CD14-positive monocyte (primary cell): Measurements from ENCODE around the gene KRT75. TPM values are rescaled to one million over a fixed set of nuclear protein-coding genes. Genes with fewer than 3 reads are reported as not detected.

Source experiments
- DNase-seq, 3 donors: peaks; one replicate each; pipeline ENCODE4 v3.0.0-alpha.2; 2011 to 2022
- H2AFZ ChIP-seq: 2 replicates; pipeline ENCODE4 v1.6.0; 2012; ENCODE audit warnings: mild to moderate bottlenecking, low read depth, low read length, inconsistent platforms; ENCODE audit not compliant: insufficient read depth, poor library complexity, severe bottlenecking
- H3K27ac ChIP-seq, 2 donors: 1 replicate in 1 of 2; 2 replicates in 1 of 2; pipeline ENCODE4 v1.5.1; 2012 to 2013; ENCODE audit warnings: low read length in 2 of 2, control low read depth in 1 of 2, inconsistent platforms in 1 of 2, low read depth in 1 of 2, mild to moderate bottlenecking in 1 of 2
- H3K27me3 ChIP-seq, 2 donors: one replicate each; pipeline versions ENCODE4 v1.6.0 to v1.6.1; 2011 to 2013; ENCODE audit warnings: low read length in 2 of 2; ENCODE audit not compliant: control insufficient read depth in 2 of 2, insufficient read depth in 2 of 2
- H3K36me3 ChIP-seq, 2 donors: replicated peaks in 1 of 2; 1 replicate in 1 of 2; 2 replicates in 1 of 2; pipeline versions ENCODE4 v1.5.1 to v1.6.1; 2012 to 2013; ENCODE audit warnings: low read length in 2 of 2, control low read depth in 1 of 2, inconsistent platforms in 1 of 2, mild to moderate bottlenecking in 1 of 2; ENCODE audit not compliant: insufficient read depth in 2 of 2, control insufficient read depth in 1 of 2
- H3K4me1 ChIP-seq, 2 donors: 1 replicate in 1 of 2; 2 replicates in 1 of 2; pipeline versions ENCODE4 v1.5.1 to v1.6.1; 2012 to 2013; ENCODE audit warnings: low read length in 2 of 2, control low read depth in 1 of 2, inconsistent platforms in 1 of 2, mild to moderate bottlenecking in 1 of 2, moderate library complexity in 1 of 2; ENCODE audit not compliant: insufficient read depth in 2 of 2, control insufficient read depth in 1 of 2
- H3K4me2 ChIP-seq: replicated peaks from 2 replicates; pipeline ENCODE3; 2012; ENCODE audit warnings: low read length, moderate library complexity, mild to moderate bottlenecking; ENCODE audit not compliant: poor library complexity, severe bottlenecking; ENCODE audit errors: extremely low read depth
- H3K4me3 ChIP-seq, 3 experiments: fragments of 200-600 bp in 1 of 3; sonication (generic) in 1 of 3; replicated peaks in 1 of 3; 1 replicate in 2 of 3; 2 replicates in 1 of 3; pipeline ENCODE4 v1.5.1; 2011 to 2013; ENCODE audit warnings: low read length in 3 of 3, mild to moderate bottlenecking in 3 of 3, control low read depth in 2 of 3, low read depth in 2 of 3, inconsistent platforms in 1 of 3, moderate library complexity in 1 of 3
- H3K79me2 ChIP-seq: 2 replicates; pipeline ENCODE4 v1.6.0; 2012; ENCODE audit warnings: mild to moderate bottlenecking, control low read depth, inconsistent platforms, low read length, moderate library complexity; ENCODE audit not compliant: insufficient read depth
- H3K9ac ChIP-seq: 2 replicates; pipeline ENCODE4 v1.6.0; 2017; ENCODE audit warnings: low read length, mild to moderate bottlenecking; ENCODE audit not compliant: insufficient read depth, poor library complexity, severe bottlenecking
- H3K9me3 ChIP-seq, 2 donors: replicated peaks in 1 of 2; 1 replicate in 1 of 2; 2 replicates in 1 of 2; pipeline versions ENCODE4 v1.5.1 to v1.6.1; 2012 to 2013; ENCODE audit warnings: low read length in 2 of 2, control low read depth in 1 of 2; ENCODE audit not compliant: control insufficient read depth in 1 of 2, insufficient read depth in 1 of 2
- H4K20me1 ChIP-seq: 2 replicates; pipeline ENCODE4 v1.6.0; 2012; ENCODE audit warnings: mild to moderate bottlenecking, low read length, control low read depth, moderate library complexity; ENCODE audit not compliant: insufficient read depth
- H3K27ac Mint-ChIP-seq, 7 donors: one replicate each; pipeline ENCODE4 v1.8.0; 2020; ENCODE audit warnings: mild to moderate bottlenecking in 7 of 7, mixed read lengths in 7 of 7, moderate library complexity in 6 of 7, inconsistent platforms in 2 of 7
- H3K27me3 Mint-ChIP-seq, 3 donors: one replicate each; pipeline ENCODE4 v1.8.0; 2021 to 2022; ENCODE audit warnings: low read depth in 3 of 3, mild to moderate bottlenecking in 3 of 3, mixed read lengths in 3 of 3, moderate library complexity in 3 of 3, inconsistent platforms in 1 of 3
- H3K36me3 Mint-ChIP-seq, 2 donors: one replicate each; pipeline ENCODE4 v1.8.0; 2020; ENCODE audit warnings: mixed read lengths in 2 of 2, inconsistent platforms in 1 of 2, mild to moderate bottlenecking in 1 of 2
- H3K4me1 Mint-ChIP-seq: one replicate; pipeline ENCODE4 v1.8.0; 2020; ENCODE audit warnings: mild to moderate bottlenecking, mixed read lengths
- H3K4me3 Mint-ChIP-seq, 2 donors: one replicate each; pipeline ENCODE4 v1.8.0; 2020; ENCODE audit warnings: mild to moderate bottlenecking in 2 of 2, mixed read lengths in 2 of 2, moderate library complexity in 1 of 2
- H3K9me3 Mint-ChIP-seq, 7 donors: one replicate each; pipeline ENCODE4 v1.8.0; 2020 to 2022; ENCODE audit warnings: mixed read lengths in 7 of 7, mild to moderate bottlenecking in 6 of 7, moderate library complexity in 6 of 7, inconsistent platforms in 2 of 7
- WGBS: methylation state at CpG from one replicate; pipeline ENCODE4 v1.1.5; 2013; ENCODE audit warnings: missing lambda C conversion rate; ENCODE audit not compliant: insufficient coverage; 5-methylcytosine and 5-hydroxymethylcytosine counted together
- intact Hi-C, 2 donors: fragments of 100-400 bp; cut with micrococcal nuclease; formaldehyde crosslinking; loops; one replicate each; pipeline versions ENCODE4 v1.15.0 to v1.15.1; 2023
- polyA plus RNA-seq, 3 donors: library from polyadenylated mRNA; depleted of rRNA in 1 of 3; unstranded in 2 of 3; stranded (reverse) in 1 of 3; fragments of 300-500 nt in 2 of 3; fragments of >200 nt in 1 of 3; fragmentation: Illumina TruSeq in 2 of 3; gene quantifications; 1 replicate in 2 of 3; 2 replicates in 1 of 3; pipeline ENCODE4 v1.2.3, GENCODE V29; 2012 to 2021
- TF ChIP-seq, protein P1 (sequence below): fragments of 200-600 bp; IDR thresholded peaks from one replicate; pipeline ENCODE4 v1.8.0; 2022; ENCODE audit warnings: antibody characterized with exemption, mild to moderate bottlenecking

The KRT75 gene
- polyA plus RNA-seq, 3 donors = not detected

GRCh38 chr12:52381206-52381605 is 53.0 kb downstream of the KRT75 start:
- Histone ChIP-seq H3K27me3 (no peaks in the 10 kb centered on the region), H3K4me3 (no peak overlapping the region), H3K27ac (no peak overlapping the region), H3K4me2 (no peak overlapping the region), H2AFZ (no peak overlapping the region), H3K9me3 (no peaks in the 10 kb centered on the region), H3K4me1 (no peaks in the 10 kb centered on the region), H3K36me3 (no peaks in the 10 kb centered on the region), H4K20me1 (no peaks in the 10 kb centered on the region), H3K79me2 (no peaks in the 10 kb centered on the region), H3K9ac (no peak overlapping the region)
- H3K4me1 Mint-ChIP-seq = no peaks in the 10 kb centered on the region
- TF ChIP-seq, protein P1, sequence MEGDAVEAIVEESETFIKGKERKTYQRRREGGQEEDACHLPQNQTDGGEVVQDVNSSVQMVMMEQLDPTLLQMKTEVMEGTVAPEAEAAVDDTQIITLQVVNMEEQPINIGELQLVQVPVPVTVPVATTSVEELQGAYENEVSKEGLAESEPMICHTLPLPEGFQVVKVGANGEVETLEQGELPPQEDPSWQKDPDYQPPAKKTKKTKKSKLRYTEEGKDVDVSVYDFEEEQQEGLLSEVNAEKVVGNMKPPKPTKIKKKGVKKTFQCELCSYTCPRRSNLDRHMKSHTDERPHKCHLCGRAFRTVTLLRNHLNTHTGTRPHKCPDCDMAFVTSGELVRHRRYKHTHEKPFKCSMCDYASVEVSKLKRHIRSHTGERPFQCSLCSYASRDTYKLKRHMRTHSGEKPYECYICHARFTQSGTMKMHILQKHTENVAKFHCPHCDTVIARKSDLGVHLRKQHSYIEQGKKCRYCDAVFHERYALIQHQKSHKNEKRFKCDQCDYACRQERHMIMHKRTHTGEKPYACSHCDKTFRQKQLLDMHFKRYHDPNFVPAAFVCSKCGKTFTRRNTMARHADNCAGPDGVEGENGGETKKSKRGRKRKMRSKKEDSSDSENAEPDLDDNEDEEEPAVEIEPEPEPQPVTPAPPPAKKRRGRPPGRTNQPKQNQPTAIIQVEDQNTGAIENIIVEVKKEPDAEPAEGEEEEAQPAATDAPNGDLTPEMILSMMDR = no peak
- H3K27ac Mint-ChIP-seq = no peak overlapping the region
- intact Hi-C loops = no loop called here
- H3K9me3 Mint-ChIP-seq = no peaks in the 10 kb centered on the region
- peaks cover 2 to 3% (median 3%) of the 10 kb centered on the region in 3 donors for H3K27me3 Mint-ChIP-seq
- whole genome bisulfite sequencing = 99% methylated on average over 8 of the region's 8 CpGs
- no peaks in the 10 kb centered on the region for H3K36me3 Mint-ChIP-seq
- no peak for DNase-seq
- no peak overlapping the region for H3K4me3 Mint-ChIP-seq

DNA sequence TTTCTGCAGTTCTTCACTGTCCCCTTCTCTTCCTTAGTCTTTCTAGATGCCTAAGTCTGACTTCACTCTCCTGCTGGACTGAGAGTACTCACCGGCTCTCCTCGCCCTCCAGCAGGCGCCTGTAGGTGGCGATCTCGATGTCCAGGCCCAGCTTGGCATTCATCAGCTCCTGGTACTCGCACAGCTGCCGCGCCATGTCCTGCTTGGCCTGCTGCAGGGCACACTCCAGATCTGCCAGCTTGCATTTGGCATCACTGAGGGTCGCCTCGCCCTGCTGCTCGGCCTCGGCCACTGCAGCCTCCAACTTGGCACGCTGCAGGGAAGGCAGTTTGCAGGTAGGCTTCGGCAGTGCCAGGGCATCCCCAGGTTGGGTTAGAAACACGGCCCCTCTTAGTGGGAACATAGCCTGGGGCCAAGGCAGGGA is 53.9 kb downstream of the KRT75 start:
- no peaks in the 10 kb centered on the region for H3K27me3 ChIP-seq
- H3K4me1 Mint-ChIP-seq = no peaks in the 10 kb centered on the region
- H3K9me3 ChIP-seq = no peaks in the 10 kb centered on the region
- no peak overlapping the region for H3K4me3 ChIP-seq
- TF ChIP-seq, protein P1 = no peak
- no peak overlapping the region for H3K9ac ChIP-seq
- no peak for DNase-seq
- no peaks in the 10 kb centered on the region for H4K20me1 ChIP-seq
- H3K36me3 ChIP-seq = no peaks in the 10 kb centered on the region
- H2AFZ ChIP-seq = no peak overlapping the region
- H3K9me3 Mint-ChIP-seq = no peaks in the 10 kb centered on the region
- WGBS = 50% methylated on average over 12 of the region's 15 CpGs
- H3K27me3 Mint-ChIP-seq = peaks cover 3 to 4% (median 3%) of the 10 kb centered on the region in 3 donors
- no peak overlapping the region for H3K4me3 Mint-ChIP-seq
- H3K79me2 ChIP-seq = no peaks in the 10 kb centered on the region
- no peak overlapping the region for H3K27ac ChIP-seq
- intact Hi-C loops = no loop called here
- no peaks in the 10 kb centered on the region for H3K4me1 ChIP-seq
- no peaks in the 10 kb centered on the region for H3K36me3 Mint-ChIP-seq
- no peak overlapping the region for H3K27ac Mint-ChIP-seq
- no peak overlapping the region for H3K4me2 ChIP-seq
